NCI-H1694 treated with DMSO at 0.1 percent for 48 hours (cell line): ENCODE results near the gene LSM3.
"Not testable (repeated sequence)": the region's sequence is repeated elsewhere in the genome, so short reads cannot be mapped to it uniquely, and the experiment has no call there.

ENCODE experiments used
- DNase-seq: peaks from one replicate; lab custom pipeline; 2025; lab: John Stamatoyannopoulos, UW

The LSM3 gene

GRCh38 chr3:14222457-14222856, 43.8 kb downstream of the LSM3 start:
- no peak for DNase-seq

GRCh38 chr3:14222900-14223594, 44.4 kb downstream of the LSM3 start:
- DNase-seq = no peak

- no peak for DNase-seq
These were observed 45.0 kb downstream of the LSM3 start for GRCh38 chr3:14223595-14223994.

GRCh38 chr3:14224895-14225294, 46.3 kb downstream of the LSM3 start:
- no peak for DNase-seq

- no peak for DNase-seq
These were observed 46.8 kb downstream of the LSM3 start for GRCh38 chr3:14225421-14225820.

DNA sequence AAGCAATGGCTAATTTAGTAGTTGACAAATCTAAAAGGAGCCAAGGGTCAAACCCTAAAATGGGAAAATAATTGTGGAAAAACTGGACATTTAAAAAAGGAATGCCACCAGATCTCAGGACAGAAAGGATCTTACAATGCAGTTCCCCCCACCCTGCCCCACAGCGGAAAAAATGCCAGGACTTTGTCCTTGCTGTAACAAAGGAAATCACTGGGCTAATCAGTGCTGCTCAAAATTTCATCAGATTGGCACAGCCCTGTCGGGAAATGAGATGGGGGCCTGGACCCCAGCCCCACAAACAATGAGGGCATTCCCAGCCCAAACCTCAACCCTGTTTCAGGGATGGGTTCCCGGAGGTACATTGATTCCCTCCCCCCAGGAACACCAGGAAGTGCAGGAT, 47.7 kb downstream of the LSM3 start:
- DNase-seq = not testable (repeated sequence)

GRCh38 chr3:14227856-14228255, 49.2 kb downstream of the LSM3 start:
- no peak for DNase-seq

- DNase-seq = no peak
These were observed 50.3 kb downstream of the LSM3 start for GRCh38 chr3:14228681-14229470.

- not testable (repeated sequence) for DNase-seq
These were observed 51.1 kb downstream of the LSM3 start for GRCh38 chr3:14229695-14230094.

GRCh38 chr3:14230729-14231128, 52.1 kb downstream of the LSM3 start:
- DNase-seq = no peak

DNA sequence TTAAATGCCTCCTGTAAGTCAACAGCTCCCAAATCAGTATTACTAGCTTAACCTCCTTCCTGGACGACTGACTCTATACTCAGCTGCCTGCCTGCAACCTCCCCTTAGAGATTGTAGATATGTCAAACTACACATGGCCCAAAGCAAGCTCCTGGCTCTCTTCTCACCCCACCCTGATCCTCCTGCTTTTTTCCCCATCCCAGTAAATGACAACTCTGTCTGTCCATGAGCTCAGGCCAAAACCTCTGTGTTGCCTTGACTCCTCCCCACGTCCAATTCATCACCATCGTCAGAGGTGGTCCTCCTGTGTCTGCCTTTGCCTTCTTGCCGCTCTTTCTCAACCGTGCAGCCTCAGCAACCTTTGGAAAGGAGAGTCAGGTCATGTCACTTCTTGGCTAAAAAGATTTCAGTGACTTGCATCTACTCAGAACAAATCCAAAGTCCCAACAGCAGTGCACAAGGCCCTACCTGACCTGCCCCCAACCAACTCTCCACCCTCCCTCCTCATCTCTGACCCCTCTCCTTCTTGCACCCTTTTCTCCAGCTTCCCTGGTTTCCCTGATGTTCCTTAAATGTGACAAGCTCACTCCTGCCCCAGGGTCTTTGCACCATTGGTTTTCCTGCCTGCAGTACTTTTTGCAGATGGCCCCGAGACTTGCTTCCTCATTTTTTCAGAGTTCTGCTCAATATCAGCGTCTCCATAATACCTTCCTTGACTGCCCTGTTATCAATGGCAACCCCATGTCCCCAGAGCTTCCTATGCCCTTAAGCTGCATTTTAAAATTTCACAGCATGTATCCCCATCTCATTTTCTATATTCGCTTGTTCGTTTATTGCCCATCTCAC, 52.8 kb downstream of the LSM3 start:
- DNase-seq = no peak

GRCh38 chr3:14231998-14232501, 53.4 kb downstream of the LSM3 start:
- DNase-seq = no peak

DNA sequence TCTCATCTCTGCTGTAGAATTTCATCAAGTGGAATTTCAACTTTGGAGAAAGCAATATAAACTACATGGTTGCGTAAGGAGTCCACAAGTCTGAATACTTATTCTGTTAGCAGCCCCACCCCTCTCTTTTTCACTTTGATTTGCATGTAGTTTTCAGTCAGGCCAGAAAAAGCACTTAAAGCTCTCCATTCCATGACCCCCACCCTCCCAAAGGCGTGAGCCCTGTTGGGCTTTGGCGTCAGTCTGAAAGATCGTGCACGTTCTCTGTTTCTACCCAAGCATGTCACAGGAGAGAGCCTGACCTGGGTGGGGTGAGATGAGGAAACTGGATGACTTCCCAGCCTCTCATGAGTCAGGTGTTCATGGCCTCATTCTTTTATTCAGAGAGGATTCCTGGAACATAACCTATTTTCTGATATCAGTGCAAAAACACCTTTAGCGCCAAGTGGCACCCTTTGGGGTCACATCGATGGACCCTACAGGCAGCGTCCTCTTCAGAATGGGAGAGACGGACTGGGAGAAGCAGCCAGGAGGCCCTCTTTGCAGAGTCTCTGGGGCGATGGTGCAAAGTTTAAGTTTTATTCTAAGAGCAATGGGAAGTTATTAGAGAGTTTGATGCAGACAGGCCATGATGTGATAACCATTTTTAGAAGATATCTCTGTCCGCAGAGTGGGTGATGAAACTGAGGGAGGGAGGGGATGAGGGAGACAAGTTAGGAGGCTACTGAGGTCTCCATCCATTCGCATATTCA, 55.8 kb downstream of the LSM3 start:
- no peak for DNase-seq

GRCh38 chr3:14235003-14235911, 56.6 kb downstream of the LSM3 start:
- no peak for DNase-seq

GRCh38 chr3:14235912-14236295, 57.3 kb downstream of the LSM3 start:
- no peak for DNase-seq

- no peak for DNase-seq
These were observed 58.3 kb downstream of the LSM3 start for GRCh38 chr3:14236902-14237301.

DNA sequence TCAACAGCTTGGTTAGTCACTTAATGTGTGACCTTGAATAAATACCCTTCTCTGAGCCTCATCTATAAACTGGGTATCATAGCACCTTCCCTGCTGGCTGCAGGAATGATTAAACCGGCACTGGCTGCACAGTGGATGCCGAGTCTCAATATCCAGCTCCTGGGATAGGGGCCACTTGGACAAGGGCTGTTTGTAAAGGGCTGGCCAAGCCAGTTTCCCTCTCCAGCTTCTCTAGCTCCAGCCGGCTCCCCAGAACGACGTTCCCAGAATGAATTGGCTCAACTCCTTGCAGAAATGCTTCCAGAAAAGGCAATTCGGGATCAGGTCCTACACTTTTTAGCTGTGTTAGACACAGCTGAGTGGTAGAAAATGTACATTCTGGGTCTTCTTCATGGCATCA, 58.8 kb downstream of the LSM3 start:
- DNase-seq = no peak

GRCh38 chr3:14238356-14238755, 59.7 kb downstream of the LSM3 start:
- DNase-seq = no peak

DNA sequence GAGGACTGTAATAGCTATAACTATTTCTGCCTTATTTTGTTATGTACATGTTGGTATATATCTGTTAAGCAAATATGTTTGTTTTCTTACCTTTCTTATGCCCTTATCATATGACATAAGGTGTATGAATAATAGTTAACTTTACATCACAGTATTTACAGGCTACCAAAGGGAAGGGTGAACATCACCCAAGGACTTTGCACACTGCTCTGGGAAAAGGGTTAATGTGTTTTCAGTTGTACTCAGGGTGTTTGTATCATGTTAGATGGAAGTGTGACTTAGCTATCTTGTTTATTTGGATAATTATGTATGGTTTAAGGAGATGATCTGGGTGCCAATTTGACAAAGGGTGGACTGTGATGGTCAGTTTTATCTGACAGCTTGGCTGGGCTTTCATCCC, 60.3 kb downstream of the LSM3 start:
- DNase-seq = no peak

- DNase-seq = no peak
These were observed 61.3 kb downstream of the LSM3 start for GRCh38 chr3:14239940-14240339.

DNA sequence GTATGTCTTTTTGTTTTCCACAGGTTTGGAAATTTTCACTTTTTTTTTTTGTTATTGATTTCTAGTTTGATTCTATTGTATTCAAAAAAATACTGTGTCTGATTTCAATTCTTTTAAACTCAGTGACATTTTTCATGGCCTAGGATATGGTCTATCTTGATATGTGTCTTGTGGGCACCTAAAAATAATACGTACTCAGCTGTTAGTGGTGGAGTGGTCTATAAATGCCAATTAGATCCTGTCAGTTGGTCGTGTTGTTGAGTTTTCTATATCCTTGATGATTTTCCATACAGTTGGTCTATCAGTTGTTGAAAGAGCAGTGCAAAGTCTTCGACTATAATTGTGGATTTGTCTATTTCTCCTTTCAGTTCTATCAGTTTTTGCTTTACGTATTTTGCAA, 61.7 kb downstream of the LSM3 start:
- DNase-seq = no peak
